Effector CD8-positive, alpha-beta T cell (primary cell): ENCODE data around the gene CAMTA1.
"Not testable (repeated sequence)": the region's sequence is repeated elsewhere in the genome, so short reads cannot be mapped to it uniquely, and the experiment has no call there.

Experiments
- DNase-seq: peaks from one replicate; lab custom pipeline; 2025; lab: John Stamatoyannopoulos, UW

Gene CAMTA1

DNA sequence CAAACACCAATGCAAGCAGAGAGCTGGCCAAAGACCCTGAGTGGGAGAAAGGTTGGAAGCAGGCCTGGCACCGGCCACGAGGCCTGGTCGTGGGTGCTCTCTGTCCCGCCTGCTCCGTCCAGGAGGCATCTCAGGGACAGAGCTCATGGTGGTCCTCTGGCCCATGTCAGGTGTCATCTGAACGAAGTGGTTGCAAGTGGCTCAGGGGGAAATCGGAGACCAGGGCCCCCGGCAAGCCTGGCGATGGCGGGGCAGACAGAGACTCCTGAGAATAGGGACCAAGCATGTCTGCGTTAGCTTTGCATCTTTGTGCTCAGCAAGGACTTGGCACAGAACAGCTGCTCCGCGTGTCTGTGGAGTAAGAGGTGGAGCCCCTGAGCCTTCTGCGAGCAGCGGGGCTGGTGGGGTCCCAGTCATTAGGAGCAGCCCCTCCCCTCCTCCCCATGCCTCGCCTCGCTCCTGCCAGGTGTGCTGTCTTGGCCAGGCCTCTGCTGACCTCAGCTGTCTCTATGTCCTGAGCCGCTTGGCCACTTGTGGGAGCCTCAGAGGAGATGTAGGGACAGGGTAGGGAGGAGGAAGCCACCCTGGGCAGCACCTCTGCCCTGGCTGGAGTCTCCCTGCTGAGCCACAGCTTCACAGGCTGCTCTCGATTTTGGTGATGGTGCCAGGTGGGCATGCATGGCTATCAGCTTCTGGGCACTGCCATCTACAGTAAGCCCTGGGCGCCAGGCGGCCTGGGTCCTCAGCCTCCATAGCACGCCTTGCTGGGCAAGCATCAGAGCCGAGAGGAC lies 622.9 kb downstream of the CAMTA1 start:
- DNase-seq, result no peak

GRCh38 chr1:7408771-7409150 lies 623.5 kb downstream of the CAMTA1 start:
- DNase-seq, result no peak

- DNase-seq, result no peak
Observed at GRCh38 chr1:7409278-7409677, 624.0 kb downstream of the CAMTA1 start.

DNA sequence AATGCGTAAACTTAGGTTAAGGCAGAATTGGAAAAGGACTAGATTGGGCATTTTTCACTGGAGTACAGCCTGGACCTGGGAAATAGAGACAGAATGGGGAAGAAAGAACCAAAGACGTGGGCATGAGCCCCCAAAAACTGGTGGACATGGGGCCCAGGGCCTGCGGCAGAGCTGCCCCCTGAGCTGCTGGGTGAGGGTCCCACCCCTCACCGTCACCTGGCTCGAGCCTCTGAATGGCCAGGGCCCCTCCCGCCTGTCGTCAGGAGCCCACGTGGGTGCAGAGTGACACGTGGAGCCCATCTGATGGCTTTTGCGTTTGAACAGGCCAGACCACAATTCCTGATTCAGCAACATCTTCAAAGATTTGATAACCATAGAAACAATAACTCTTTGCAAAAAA lies 624.9 kb downstream of the CAMTA1 start:
- DNase-seq, result no peak

GRCh38 chr1:7417618-7418017 lies 632.4 kb downstream of the CAMTA1 start:
- DNase-seq, result not testable (repeated sequence)

GRCh38 chr1:7418442-7419080 lies 633.3 kb downstream of the CAMTA1 start:
- DNase-seq, result no peak

- DNase-seq, result no peak
Observed at GRCh38 chr1:7420098-7420445, 634.8 kb downstream of the CAMTA1 start.

GRCh38 chr1:7420470-7421100 lies 635.3 kb downstream of the CAMTA1 start:
- DNase-seq, result no peak

DNA sequence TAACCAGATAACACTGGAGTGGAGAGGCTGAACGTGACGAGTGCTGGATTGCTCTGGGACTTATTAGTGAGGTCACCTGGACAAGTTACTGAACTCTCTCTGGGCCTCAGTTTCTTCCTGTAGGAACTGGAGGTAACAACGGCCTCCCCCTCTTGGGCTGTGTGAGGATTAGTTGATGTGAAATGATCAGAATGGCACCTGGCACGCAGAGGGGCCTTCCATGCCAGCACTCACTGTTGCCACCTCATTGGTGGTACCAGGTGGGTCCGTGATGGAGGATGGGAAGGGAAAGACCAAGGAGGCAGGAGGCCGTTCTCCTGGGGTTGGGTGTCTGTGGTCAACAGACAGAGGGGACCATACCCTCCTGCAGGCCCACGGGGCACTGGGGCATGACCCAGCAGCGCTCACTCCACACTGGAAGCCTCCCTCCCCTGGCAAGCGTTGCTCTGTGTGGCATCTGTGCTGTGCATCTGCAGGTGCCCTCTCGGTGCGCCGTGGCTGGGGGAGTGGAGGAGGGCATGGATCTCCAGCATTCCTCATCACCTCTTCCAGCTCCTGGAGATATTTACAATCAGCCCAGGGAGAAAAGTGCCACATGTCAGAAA lies 636.3 kb downstream of the CAMTA1 start:
- no peak for DNase-seq

- DNase-seq, result no peak
Observed at GRCh38 chr1:7422081-7422480, 636.8 kb downstream of the CAMTA1 start.

GRCh38 chr1:7422561-7422960 lies 637.3 kb downstream of the CAMTA1 start:
- DNase-seq, result no peak

DNA sequence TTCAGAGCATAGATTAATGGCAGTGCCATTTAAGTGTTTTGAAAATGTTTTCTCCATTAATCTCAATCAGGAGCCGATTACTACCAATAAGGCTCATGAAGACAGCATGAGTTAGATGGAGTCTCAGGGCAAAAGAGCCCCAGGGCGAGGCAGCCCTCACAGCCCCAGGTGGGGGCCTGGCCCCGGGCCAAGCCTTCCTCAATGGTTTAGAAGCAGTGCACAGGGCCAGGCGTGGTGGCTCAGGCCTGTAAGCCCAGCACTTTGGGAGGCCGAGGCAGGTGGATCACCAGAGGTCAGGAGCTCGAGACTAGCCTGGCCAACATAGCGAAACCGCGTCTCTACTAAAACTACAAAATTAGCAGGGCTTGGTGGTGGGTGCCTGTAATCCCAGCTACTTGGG lies 637.7 kb downstream of the CAMTA1 start:
- no peak for DNase-seq

DNA sequence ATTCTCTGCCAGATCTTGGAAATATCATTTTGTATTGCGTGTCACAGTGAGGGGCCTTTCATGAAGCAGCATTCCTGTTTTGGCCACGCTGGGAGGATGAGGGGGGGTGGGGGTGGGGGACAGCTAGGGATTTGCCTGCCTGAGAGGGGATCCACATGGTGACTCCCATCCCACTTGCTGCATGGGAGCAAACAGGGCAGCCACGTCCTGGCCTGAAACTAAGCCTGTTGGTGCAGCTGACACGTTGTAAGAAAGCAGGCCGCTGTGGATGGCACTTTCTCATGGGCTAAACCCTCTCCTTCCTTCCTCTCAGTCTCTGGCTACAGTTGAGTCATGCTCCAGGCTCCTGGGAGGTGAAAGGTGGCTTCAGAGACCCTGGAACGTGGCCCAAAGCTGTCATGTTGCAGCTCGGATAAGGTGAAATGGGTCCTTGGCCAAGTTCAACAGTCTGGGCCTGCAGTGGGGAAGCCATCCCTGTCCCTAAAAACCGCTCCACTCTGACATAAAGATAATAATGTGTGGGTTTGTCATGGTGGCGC lies 639.2 kb downstream of the CAMTA1 start:
- DNase-seq, result no peak

DNA sequence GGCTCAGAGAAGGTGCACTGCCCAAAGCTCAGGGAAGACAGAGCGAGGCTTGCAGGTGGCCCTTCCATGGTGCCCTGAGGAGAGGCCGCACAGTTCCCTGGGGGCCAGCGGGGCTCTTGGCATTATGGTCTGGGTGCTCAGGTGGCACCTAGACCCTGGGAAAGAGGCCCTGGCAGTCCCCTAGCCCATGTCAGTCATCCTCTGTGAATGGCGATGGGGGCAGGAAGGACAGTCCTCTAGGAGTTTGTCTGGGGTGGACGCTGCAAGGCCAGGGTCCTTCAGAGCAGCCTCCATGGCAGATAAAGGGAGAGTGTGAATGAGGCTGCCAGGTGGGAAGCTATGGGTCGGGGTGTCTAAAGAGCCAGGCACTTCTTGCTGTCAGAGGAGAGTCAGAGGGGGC lies 640.0 kb downstream of the CAMTA1 start:
- DNase-seq, result no peak

GRCh38 chr1:7425771-7426170 lies 640.5 kb downstream of the CAMTA1 start:
- no peak for DNase-seq

GRCh38 chr1:7426780-7427604 lies 641.7 kb downstream of the CAMTA1 start:
- DNase-seq, result no peak

DNA sequence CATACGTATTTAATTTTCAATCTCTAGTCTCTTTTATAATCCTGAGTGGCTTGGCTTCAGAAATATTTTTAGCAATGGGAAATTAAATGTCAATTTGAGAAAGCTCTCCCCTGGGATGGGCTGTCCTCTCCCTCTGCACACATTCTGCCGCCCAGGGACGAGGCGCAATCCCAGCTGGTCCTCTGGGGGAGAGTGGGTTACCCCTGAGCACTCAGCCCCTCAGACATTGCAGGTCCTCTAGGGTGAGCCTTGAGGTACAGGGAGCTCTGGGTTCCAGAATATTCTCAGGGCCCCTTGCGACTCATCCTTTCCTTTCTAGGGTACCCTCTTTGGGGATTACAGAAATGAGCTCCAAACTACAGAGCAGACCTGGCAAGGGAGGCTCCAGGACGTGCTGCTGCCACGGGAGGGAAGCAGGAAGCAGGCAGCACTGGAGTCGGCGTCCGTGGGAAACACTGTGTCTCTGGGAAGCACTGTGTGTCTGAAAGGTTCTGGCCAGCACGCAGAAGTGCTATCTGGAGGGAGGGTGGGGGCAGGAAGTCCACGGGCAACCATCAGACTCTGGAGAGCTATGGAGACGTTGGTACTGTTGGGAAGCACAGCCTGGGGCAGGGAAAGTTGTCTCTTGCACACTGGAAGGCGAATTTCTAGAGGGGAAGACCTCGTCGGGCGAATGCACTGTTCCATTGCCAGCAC lies 642.5 kb downstream of the CAMTA1 start:
- DNase-seq, result no peak

DNA sequence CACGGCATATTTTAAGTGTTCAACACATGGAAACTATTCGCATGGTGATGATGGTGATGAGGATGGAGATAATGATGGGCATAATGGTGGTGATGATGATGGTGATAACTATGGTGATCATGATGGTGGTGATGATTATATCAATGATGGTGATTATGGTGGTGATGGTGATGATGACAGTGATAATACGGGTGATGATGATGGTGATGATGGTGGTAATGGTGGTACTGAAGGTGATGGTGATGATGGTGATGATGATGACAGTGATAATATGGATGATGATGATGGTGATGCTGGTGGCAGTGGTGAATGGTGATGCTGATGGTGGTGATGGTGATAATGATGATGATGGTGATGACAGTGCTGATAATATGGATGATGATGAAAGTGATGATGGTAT lies 644.0 kb downstream of the CAMTA1 start:
- DNase-seq, result no peak

GRCh38 chr1:7430047-7430608 lies 644.9 kb downstream of the CAMTA1 start:
- no peak for DNase-seq

DNA sequence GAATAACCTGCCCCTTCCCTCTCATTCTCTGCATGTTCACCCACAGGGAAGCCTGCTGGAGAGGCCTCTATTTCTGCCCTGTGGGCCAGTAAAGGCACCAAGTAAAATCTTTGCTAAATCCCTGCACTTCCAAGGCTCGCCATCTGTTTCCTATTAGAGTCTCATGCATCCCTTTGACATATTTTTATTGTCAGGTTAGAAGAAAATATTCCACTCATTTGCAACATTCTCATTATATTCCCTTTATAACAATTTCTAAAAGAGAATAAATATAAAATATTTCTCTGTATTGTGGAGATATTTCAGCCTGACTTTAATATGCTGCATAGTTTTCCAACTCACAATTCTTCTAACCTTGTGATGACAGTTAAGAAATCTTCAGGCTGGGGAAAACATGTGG lies 645.4 kb downstream of the CAMTA1 start:
- no peak for DNase-seq
